ENCODE data around the gene PADI3. TPM values are rescaled to one million over a fixed set of nuclear protein-coding genes. Genes with fewer than 3 reads are reported as not detected.

The PADI3 gene
- polyA plus RNA-seq, 1 of the 3 experiments (the other 2 are of a cell fraction) = 0.30 TPM

- WGBS (ENCODE audit: low lambda C conversion rate) = 68% methylated on average over 6 of the region's 6 CpGs
- no peaks in the 10 kb centered on the region for H3K4me1 ChIP-seq (ENCODE audit: control insufficient read depth in 1 of 2, insufficient read depth in 2 of 2, low read depth in 1 of 2, low read length in 1 of 2)
- H3K9me2 ChIP-seq = no peaks in the 10 kb centered on the region
- ChIA-PET POLR2A (no interaction called here), CTCF (interaction anchor here (0.5 kb wide), 1 partner anchor 125 kb away, joined by 3 read pairs; no protein-coding TSS in a partner anchor)
- no peak overlapping the region for H3K4me2 ChIP-seq
- H3K27ac ChIP-seq (ENCODE audit: low read depth in 2 of 2, low read length in 1 of 2) = no peak overlapping the region
- no peak for DNase-seq
- H3K36me3 ChIP-seq (replicated peaks in 1 of 2; ENCODE audit: control insufficient read depth in 1 of 2, insufficient read depth in 2 of 2, low read length in 1 of 2) = no peaks in the 10 kb centered on the region
- H3K27me3 ChIP-seq (ENCODE audit: insufficient read depth) = no peaks in the 10 kb centered on the region; the same call in 1 of the 2 replicates
- H3K79me2 ChIP-seq (ENCODE audit: insufficient read depth) = no peaks in the 10 kb centered on the region
- H3K9me3 ChIP-seq = no peaks in the 10 kb centered on the region
- no peak for TF ChIP-seq TCF12 (IDR thresholded peaks at IDR 0.05)
- no peaks in the 10 kb centered on the region for H3F3A ChIP-seq (replicated peaks; ENCODE audit: insufficient read depth)
- H2AFZ ChIP-seq (ENCODE audit: low read depth) = no peak overlapping the region
- H4K20me1 ChIP-seq (ENCODE audit: insufficient read depth) = no peaks in the 10 kb centered on the region
- H3K4me3 ChIP-seq (ENCODE audit: low read depth in 2 of 2, low read length in 1 of 2) = no peak overlapping the region
- no peak overlapping the region for H3K9ac ChIP-seq
Measured at GRCh38 chr1:17304151-17304825, 55.4 kb downstream of the PADI3 start.

- Histone ChIP-seq H3K9me2 (no peaks in the 10 kb centered on the region), H3K79me2 (ENCODE audit: insufficient read depth) (no peaks in the 10 kb centered on the region), H3K9ac (no peak overlapping the region), H3K36me3 (replicated peaks in 1 of 2; ENCODE audit: control insufficient read depth in 1 of 2, insufficient read depth in 2 of 2, low read length in 1 of 2) (no peaks in the 10 kb centered on the region), H2AFZ (ENCODE audit: low read depth) (no peak overlapping the region), H3F3A (replicated peaks; ENCODE audit: insufficient read depth) (no peaks in the 10 kb centered on the region), H3K4me1 (ENCODE audit: control insufficient read depth in 1 of 2, insufficient read depth in 2 of 2, low read depth in 1 of 2, low read length in 1 of 2) (no peaks in the 10 kb centered on the region), H3K27me3 (ENCODE audit: insufficient read depth) (no peaks in the 10 kb centered on the region; the same call in 1 of the 2 replicates), H3K27ac (ENCODE audit: low read depth in 2 of 2, low read length in 1 of 2) (no peak overlapping the region), H3K4me2 (no peak overlapping the region), H3K4me3 (ENCODE audit: low read depth in 2 of 2, low read length in 1 of 2) (no peak overlapping the region), H3K9me3 (no peaks in the 10 kb centered on the region), H4K20me1 (ENCODE audit: insufficient read depth) (no peaks in the 10 kb centered on the region)
- TF ChIP-seq MEF2A (IDR thresholded peaks at IDR 0.05; ENCODE audit: borderline replicate concordance, low read depth) (no peak), JUND (IDR thresholded peaks at IDR 0.05) (no peak), GATA2 (CRISPR knock-in tag; IDR thresholded peaks at IDR 0.05) (no peak), SMC3 (IDR thresholded peaks at IDR 0.05; ENCODE audit: low read depth, low read length) (no peak), RFX5 (IDR thresholded peaks at IDR 0.05; ENCODE audit: low read length) (no peak), FOXM1 (IDR thresholded peaks at IDR 0.05; ENCODE audit: low read depth) (no peak), EP300 (IDR thresholded peaks at IDR 0.05; ENCODE audit: borderline replicate concordance in 1 of 2, low read depth in 1 of 2, low read length in 1 of 2) (no peak), FOSL2 (IDR thresholded peaks at IDR 0.05; ENCODE audit: borderline replicate concordance, low read depth) (no peak), TEAD4 (IDR thresholded peaks at IDR 0.05; ENCODE audit: borderline replicate concordance, insufficient read depth) (no peak), NFIC (IDR thresholded peaks at IDR 0.05; ENCODE audit: borderline replicate concordance) (no peak), MXI1 (IDR thresholded peaks at IDR 0.05; ENCODE audit: low read depth, low read length) (no peak), GABPA (IDR thresholded peaks at IDR 0.05; ENCODE audit: low read depth) (no peak), FOXJ3 (CRISPR knock-in tag; IDR thresholded peaks at IDR 0.05) (no peak), USF1 (IDR thresholded peaks at IDR 0.05; ENCODE audit: borderline replicate concordance, low read depth) (no peak), RAD21 (IDR thresholded peaks at IDR 0.05; ENCODE audit: low read length) (no peak), RCOR1 (IDR thresholded peaks at IDR 0.05; ENCODE audit: low read length) (no peak)
- TF ChIP-seq, protein P1, sequence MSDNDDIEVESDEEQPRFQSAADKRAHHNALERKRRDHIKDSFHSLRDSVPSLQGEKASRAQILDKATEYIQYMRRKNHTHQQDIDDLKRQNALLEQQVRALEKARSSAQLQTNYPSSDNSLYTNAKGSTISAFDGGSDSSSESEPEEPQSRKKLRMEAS (IDR thresholded peaks at IDR 0.05; ENCODE audit: low read depth) = no peak
- 57% methylated on average over 4 of the region's 6 CpGs for WGBS (ENCODE audit: low lambda C conversion rate)
- DNase-seq = no peak
- CTCF ChIA-PET = no interaction called here
- POLR2A ChIA-PET = no interaction called here
Measured at GRCh38 chr1:17304826-17305175, 55.9 kb downstream of the PADI3 start.
